CD4-positive, CD25-positive, alpha-beta regulatory T cell (primary cell): ENCODE measurements around the gene ELAVL3. TPM values are rescaled to one million over a fixed set of nuclear protein-coding genes. Genes with fewer than 3 reads are reported as not detected.
A peak's percentile ranks its signal among the peaks of the same experiment; 100 is the strongest.

ENCODE experiments used
- ATAC-seq, 2 donors: fragments of 150-1000 bp; cut with Tn5 transposase; one replicate each; pipeline ENCODE4 v1.10.0; 2021; ENCODE audit warnings: low read depth in 2 of 2, moderate number of reproducible peaks in 2 of 2, moderate library complexity in 1 of 2
- DNase-seq, 3 donors: peaks; one replicate each; pipeline versions ENCODE4 v3.0.0 to v3.0.0-alpha.2; 2012 to 2022; ENCODE audit warnings: mixed read lengths in 1 of 3
- H3K27ac ChIP-seq: one replicate; pipeline ENCODE4 v1.7.0; 2013; ENCODE audit warnings: mild to moderate bottlenecking, low read length; ENCODE audit not compliant: insufficient read depth, poor library complexity, severe bottlenecking
- H3K27me3 ChIP-seq: one replicate; pipeline ENCODE4 v1.7.0; 2013; ENCODE audit warnings: low read length; ENCODE audit not compliant: control insufficient read depth, insufficient read depth
- H3K36me3 ChIP-seq: one replicate; pipeline ENCODE4 v1.7.0; 2013; ENCODE audit warnings: mild to moderate bottlenecking, low read length, moderate library complexity; ENCODE audit not compliant: control insufficient read depth, insufficient read depth
- H3K4me1 ChIP-seq: 2 replicates; pipeline ENCODE4 v1.7.0; 2013; ENCODE audit warnings: mild to moderate bottlenecking, low read length; ENCODE audit not compliant: insufficient read depth, control insufficient read depth, poor library complexity, severe bottlenecking
- H3K4me3 ChIP-seq: one replicate; pipeline ENCODE4 v1.7.0; 2013; ENCODE audit warnings: low read depth, mild to moderate bottlenecking, low read length, moderate library complexity
- H3K9me3 ChIP-seq, 2 experiments: 1 replicate in 1 of 2; 2 replicates in 1 of 2; pipeline ENCODE4 v1.7.0; 2013; ENCODE audit warnings: low read length in 2 of 2, mild to moderate bottlenecking in 1 of 2, moderate library complexity in 1 of 2; ENCODE audit not compliant: control insufficient read depth in 2 of 2
- H3K27ac Mint-ChIP-seq, 3 donors: one replicate each; pipeline ENCODE4 v1.8.0; 2020 to 2022; ENCODE audit warnings: mild to moderate bottlenecking in 3 of 3, mixed read lengths in 3 of 3, moderate library complexity in 2 of 3
- H3K27me3 Mint-ChIP-seq: one replicate; pipeline ENCODE4 v1.8.0; 2022; ENCODE audit warnings: mild to moderate bottlenecking, mixed read lengths
- H3K36me3 Mint-ChIP-seq: one replicate; pipeline ENCODE4 v1.8.0; 2020; ENCODE audit warnings: mixed read lengths
- H3K4me1 Mint-ChIP-seq, 4 donors: one replicate each; pipeline ENCODE4 v1.8.0; 2020 to 2022; ENCODE audit warnings: mixed read lengths in 4 of 4, mild to moderate bottlenecking in 1 of 4
- H3K4me3 Mint-ChIP-seq, 4 donors: one replicate each; pipeline ENCODE4 v1.8.0; 2020 to 2022; ENCODE audit warnings: mild to moderate bottlenecking in 4 of 4, mixed read lengths in 4 of 4, moderate library complexity in 3 of 4
- H3K9me3 Mint-ChIP-seq, 7 donors: one replicate each; pipeline ENCODE4 v1.8.0; 2020 to 2022; ENCODE audit warnings: mixed read lengths in 7 of 7, mild to moderate bottlenecking in 3 of 7, moderate library complexity in 2 of 7
- polyA plus RNA-seq, 4 donors: library from polyadenylated mRNA; unstranded; fragments of 300-500 nt; fragmentation: Illumina TruSeq; gene quantifications; one replicate each; pipeline ENCODE4 v1.2.3, GENCODE V29; 2021
- total RNA-seq: library from RNA; stranded (reverse); gene quantifications from one replicate; pipeline ENCODE4 v1.2.3, GENCODE V29; 2022

The ELAVL3 gene
- total and polyA plus RNA-seq, 5 donors from 2014 or later = not detected

GRCh38 chr19:11496391-11497163, 15.7 kb upstream of the ELAVL3 start:
- Histone ChIP-seq H3K4me3 (no peak overlapping the region), H3K9me3 (no peaks in the 10 kb centered on the region), H3K27ac (no peak overlapping the region), H3K4me1 (no peaks in the 10 kb centered on the region), H3K36me3 (peaks cover 9% of the 10 kb centered on the region), H3K27me3 (no peaks in the 10 kb centered on the region)
- no peaks in the 10 kb centered on the region for H3K9me3 Mint-ChIP-seq
- peak; percentile 41 to 60 (median 52) for DNase-seq
- H3K4me1 Mint-ChIP-seq = peaks cover 0 to 3% (median under 1%) of the 10 kb centered on the region in 4 donors
- no peak overlapping the region for H3K4me3 Mint-ChIP-seq
- H3K27ac Mint-ChIP-seq = peak overlapping the region in 1 of 3 donors; percentile 29
- no peaks in the 10 kb centered on the region for H3K27me3 Mint-ChIP-seq
- peak in 1 of 2 donors; percentile 34 for ATAC-seq
- peaks cover 25% of the 10 kb centered on the region for H3K36me3 Mint-ChIP-seq

- DNase-seq (no peak), ATAC-seq (no peak)
- Histone ChIP-seq H3K4me3 (no peak overlapping the region), H3K27ac (no peak overlapping the region), H3K27me3 (no peaks in the 10 kb centered on the region), H3K4me1 (no peaks in the 10 kb centered on the region), H3K36me3 (peaks cover 12% of the 10 kb centered on the region), H3K9me3 (no peaks in the 10 kb centered on the region)
- Mint-ChIP-seq H3K4me1 (no peaks in the 10 kb centered on the region), H3K27ac (peak overlapping the region in 1 of 3 donors; percentile 20), H3K4me3 (no peak overlapping the region), H3K27me3 (no peaks in the 10 kb centered on the region), H3K9me3 (no peaks in the 10 kb centered on the region), H3K36me3 (peaks cover 26% of the 10 kb centered on the region)
Observed at GRCh38 chr19:11495885-11496284, 15.0 kb upstream of the ELAVL3 start.

GRCh38 chr19:11495481-11495880, 14.6 kb upstream of the ELAVL3 start:
- Mint-ChIP-seq H3K4me1 (no peaks in the 10 kb centered on the region), H3K27ac (no peak overlapping the region), H3K4me3 (no peak overlapping the region), H3K27me3 (no peaks in the 10 kb centered on the region), H3K36me3 (peaks cover 27% of the 10 kb centered on the region), H3K9me3 (no peaks in the 10 kb centered on the region)
- no peaks in the 10 kb centered on the region for H3K27me3 ChIP-seq
- H3K4me1 ChIP-seq = no peaks in the 10 kb centered on the region
- ATAC-seq (no peak), DNase-seq (no peak)
- H3K9me3 ChIP-seq = no peaks in the 10 kb centered on the region
- no peak overlapping the region for H3K4me3 ChIP-seq
- H3K36me3 ChIP-seq = peaks cover 16% of the 10 kb centered on the region
- no peak overlapping the region for H3K27ac ChIP-seq

DNA sequence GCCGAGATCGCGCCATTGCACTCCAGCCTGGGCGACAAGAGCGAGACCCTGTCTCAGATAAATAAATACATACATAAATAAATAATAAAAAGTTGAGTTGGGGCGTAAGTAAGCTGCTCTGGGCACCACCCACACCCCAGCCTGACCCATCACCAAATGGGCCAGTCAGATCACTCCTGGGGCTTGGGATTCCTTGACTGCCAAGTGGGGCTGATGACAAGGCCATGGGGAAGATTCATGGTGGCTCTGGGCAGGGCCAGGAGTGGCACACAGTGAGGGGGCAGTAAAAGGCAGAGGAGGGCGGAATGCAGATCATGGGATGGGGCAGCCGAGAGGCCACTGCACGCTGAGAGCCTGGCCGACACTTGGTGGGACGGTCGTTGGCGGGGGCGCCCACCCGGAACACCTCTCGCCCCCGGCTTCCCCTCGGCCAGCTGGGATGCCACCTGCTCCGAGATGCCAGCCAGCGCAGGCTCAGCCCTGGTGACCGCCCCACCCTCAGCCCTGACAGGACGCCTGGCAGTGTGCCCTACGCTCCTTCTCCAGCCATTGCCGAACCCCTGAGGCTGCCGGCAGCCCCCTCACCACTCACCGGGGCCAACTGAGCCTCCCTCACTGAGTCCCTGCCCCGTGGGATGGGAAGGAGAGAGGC, 13.9 kb upstream of the ELAVL3 start:
- no peak for ATAC-seq
- peaks cover 24% of the 10 kb centered on the region for H3K36me3 Mint-ChIP-seq
- H3K27me3 Mint-ChIP-seq = no peaks in the 10 kb centered on the region
- Histone ChIP-seq H3K27me3 (no peaks in the 10 kb centered on the region), H3K4me3 (no peak overlapping the region), H3K9me3 (no peaks in the 10 kb centered on the region), H3K4me1 (no peaks in the 10 kb centered on the region), H3K36me3 (peaks cover 16% of the 10 kb centered on the region), H3K27ac (no peak overlapping the region)
- H3K9me3 Mint-ChIP-seq = peaks cover 0 to under 1% (median 0%) of the 10 kb centered on the region in 7 donors
- H3K4me1 Mint-ChIP-seq = no peaks in the 10 kb centered on the region
- H3K27ac Mint-ChIP-seq = no peak overlapping the region
- DNase-seq = no peak
- H3K4me3 Mint-ChIP-seq = no peak overlapping the region

DNA sequence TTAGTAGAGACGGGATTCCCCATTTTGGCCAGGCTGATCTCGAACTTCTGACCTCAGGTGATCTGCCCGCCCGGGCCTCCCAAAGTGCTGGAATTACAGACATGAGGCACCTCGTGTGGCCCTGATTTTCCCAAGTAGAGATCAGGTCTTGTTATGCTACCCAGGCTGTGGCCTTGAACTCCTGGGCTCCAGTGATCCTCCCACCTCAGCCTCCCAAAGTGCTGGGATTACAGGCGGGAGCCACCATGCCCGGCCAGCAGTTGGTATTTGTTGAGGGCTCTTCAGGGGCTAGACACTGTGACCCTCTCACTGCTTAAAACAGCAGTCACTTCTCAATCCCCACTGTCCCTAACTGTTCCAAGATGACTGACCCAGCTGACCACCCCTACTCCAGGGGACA, 8.5 kb upstream of the ELAVL3 start:
- ATAC-seq = no peak
- no peaks in the 10 kb centered on the region for H3K27me3 Mint-ChIP-seq

DNA sequence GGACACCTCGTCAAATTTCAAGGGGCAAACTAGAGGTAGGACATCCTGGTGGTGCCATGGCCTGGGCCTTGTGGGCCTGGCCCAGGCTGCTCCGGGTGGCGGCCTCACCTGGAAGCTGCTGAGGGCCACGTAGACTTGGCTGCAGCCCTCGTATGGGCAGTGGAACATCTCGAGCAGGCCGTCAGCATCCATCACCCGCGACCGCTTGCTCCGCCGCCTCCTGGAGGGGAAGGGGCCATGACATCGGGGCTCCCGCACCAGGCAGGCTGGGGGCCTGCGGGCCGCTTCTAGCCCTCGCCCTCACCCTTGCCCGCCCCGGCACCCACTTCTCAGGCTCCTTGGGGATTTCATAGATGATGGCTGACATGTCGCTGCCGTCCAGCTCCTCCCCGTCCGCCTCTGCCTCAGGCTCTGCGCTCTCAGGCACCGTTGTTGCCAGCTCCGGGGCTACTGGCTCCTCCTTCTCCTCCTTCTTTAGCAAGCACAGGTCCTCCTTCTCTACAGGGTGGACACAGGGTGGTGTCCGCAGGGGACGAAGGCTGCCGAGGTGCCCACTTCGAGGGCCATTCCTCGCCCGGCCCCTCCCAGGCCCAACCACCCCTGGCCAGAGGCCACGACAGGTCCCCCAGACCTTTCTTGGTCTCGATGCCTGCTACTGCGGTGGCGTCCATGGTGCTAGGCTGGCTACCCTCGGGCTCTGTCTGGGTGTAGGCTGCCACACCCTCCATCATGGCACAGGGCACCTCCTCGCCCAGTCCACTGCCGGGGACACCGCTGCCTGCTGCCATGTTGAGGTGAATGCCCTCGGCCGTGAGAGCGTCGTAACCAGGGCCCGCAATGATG, 6.0 kb upstream of the ELAVL3 start:
- no peak overlapping the region for H3K27ac Mint-ChIP-seq
- H3K27me3 Mint-ChIP-seq = peaks cover 12% of the 10 kb centered on the region
- peaks cover 7% of the 10 kb centered on the region for H3K36me3 ChIP-seq
- ATAC-seq (no peak), DNase-seq (no peak)
- no peaks in the 10 kb centered on the region for H3K27me3 ChIP-seq
- H3K4me3 ChIP-seq = no peak overlapping the region
- no peak overlapping the region for H3K27ac ChIP-seq
- H3K4me3 Mint-ChIP-seq = no peak overlapping the region
- H3K36me3 Mint-ChIP-seq = peaks cover 19% of the 10 kb centered on the region
- H3K9me3 ChIP-seq = no peaks in the 10 kb centered on the region
- peaks cover 13% of the 10 kb centered on the region for H3K4me1 ChIP-seq
- H3K4me1 Mint-ChIP-seq = peaks cover 0 to 15% (median 7%) of the 10 kb centered on the region in 4 donors
- H3K9me3 Mint-ChIP-seq = peaks cover 0 to 8% (median 0%) of the 10 kb centered on the region in 7 donors

More for the DNA sequence above, 8.5 kb upstream of the ELAVL3 start:
- Mint-ChIP-seq H3K36me3 (peaks cover 15% of the 10 kb centered on the region), H3K9me3 (peaks cover 0 to 6% (median 0%) of the 10 kb centered on the region in 7 donors), H3K27ac (no peak overlapping the region), H3K4me3 (no peak overlapping the region), H3K4me1 (peaks cover 0 to 2% (median 0%) of the 10 kb centered on the region in 4 donors)
- no peaks in the 10 kb centered on the region for H3K27me3 ChIP-seq
- no peak overlapping the region for H3K4me3 ChIP-seq
- no peak for DNase-seq
- H3K4me1 ChIP-seq = no peaks in the 10 kb centered on the region
- peaks cover 11% of the 10 kb centered on the region for H3K36me3 ChIP-seq
- H3K9me3 ChIP-seq = no peaks in the 10 kb centered on the region
- H3K27ac ChIP-seq = no peak overlapping the region

- H3K36me3 Mint-ChIP-seq = peaks cover 13% of the 10 kb centered on the region
- Histone ChIP-seq H3K9me3 (no peaks in the 10 kb centered on the region), H3K27me3 (no peaks in the 10 kb centered on the region), H3K27ac (no peak overlapping the region), H3K4me1 (peaks cover 28% of the 10 kb centered on the region), H3K4me3 (no peak overlapping the region), H3K36me3 (no peaks in the 10 kb centered on the region)
- ATAC-seq (no peak), DNase-seq (no peak)
- peak overlapping the region in 1 of 4 donors; percentile 17 for H3K4me3 Mint-ChIP-seq
- H3K27me3 Mint-ChIP-seq = peaks cover 21% of the 10 kb centered on the region
- peaks cover 0 to 10% (median 0%) of the 10 kb centered on the region in 7 donors for H3K9me3 Mint-ChIP-seq
- peaks cover 0 to 23% (median 13%) of the 10 kb centered on the region in 4 donors for H3K4me1 Mint-ChIP-seq
- H3K27ac Mint-ChIP-seq = peak overlapping the region in 1 of 3 donors; percentile 66
Observed at GRCh38 chr19:11485245-11485837, 4.5 kb upstream of the ELAVL3 start.
